ENCODE measurements around the gene PIGL.

Gene PIGL

GRCh38 chr17:16353317-16354174, 136.5 kb downstream of the PIGL start, which contains the start of gene CENPV:
CENPV (minus strand) TSS chr17:16353469; CDS start chr17:16353436, 33 bp downstream.
- DNase-seq (ENCODE audit: low spot score), result peak; percentile 51

DNA sequence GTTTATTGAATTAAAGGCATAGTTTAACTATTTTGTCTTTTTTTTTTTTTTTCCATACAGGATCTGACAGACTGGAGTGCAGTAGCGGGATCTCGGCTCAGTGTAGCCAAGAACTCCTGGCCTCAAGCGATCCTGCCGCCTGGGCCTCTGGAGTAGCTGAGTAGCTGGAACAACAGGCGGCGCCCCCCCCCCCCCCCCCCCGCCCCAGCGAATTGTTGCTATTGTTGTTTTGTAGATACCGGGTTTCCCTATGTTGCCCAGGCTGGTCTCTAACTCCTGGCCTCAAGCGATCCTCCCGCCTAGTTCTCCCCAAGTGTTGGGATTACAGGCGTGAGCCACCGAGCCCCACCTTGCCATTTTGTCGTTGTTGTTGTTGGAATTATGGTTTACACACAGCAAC, 137.6 kb downstream of the PIGL start:
- DNase-seq (ENCODE audit: low spot score), result no peak

- no peak for DNase-seq (ENCODE audit: low spot score)
Observed at GRCh38 chr17:16358394-16358793, 141.4 kb downstream of the PIGL start.

DNA sequence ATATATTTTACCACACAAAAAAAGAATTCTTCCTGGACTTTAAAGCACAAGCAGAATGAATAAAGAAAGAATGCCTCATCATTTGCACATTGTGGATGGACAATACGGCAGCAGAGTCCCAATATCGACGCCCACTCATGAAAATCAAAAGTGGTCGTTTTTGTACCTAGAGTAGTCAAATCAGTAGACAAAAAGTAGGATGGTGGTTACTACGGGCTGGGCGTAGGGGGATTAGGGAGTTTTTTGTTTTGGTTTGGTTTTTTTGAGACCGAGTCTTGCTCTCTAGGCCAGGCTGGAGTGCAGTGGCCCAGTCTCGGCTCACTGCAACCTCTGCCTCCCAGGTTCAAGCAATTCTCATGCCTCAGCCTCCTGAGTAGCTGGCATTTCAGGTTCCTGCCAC, 144.9 kb downstream of the PIGL start:
- DNase-seq (ENCODE audit: low spot score), result no peak

GRCh38 chr17:16363749-16364536, 146.9 kb downstream of the PIGL start:
- peak; percentile 83 for DNase-seq (ENCODE audit: low spot score)

DNA sequence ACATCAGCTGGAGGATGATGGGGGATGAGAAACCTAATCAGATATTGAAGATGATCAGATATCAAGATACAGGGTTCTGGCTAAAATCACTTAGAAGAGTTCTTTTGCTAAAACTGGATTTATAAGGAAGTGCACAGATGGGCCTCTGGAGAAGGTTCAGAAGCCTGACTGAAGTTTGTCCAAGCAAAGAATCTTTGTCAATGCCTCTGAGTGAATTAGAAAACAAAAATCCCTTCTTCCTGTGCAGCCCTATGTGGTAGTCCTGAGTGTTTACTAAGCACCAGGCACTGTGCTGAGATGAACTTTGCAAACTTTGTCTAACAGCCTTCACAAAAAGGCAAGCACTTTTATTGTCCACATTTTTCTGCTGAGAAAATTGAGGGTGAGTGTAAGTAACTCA, 147.6 kb downstream of the PIGL start:
- DNase-seq (ENCODE audit: low spot score), result no peak

GRCh38 chr17:16371742-16372141, 154.7 kb downstream of the PIGL start:
- no peak for DNase-seq (ENCODE audit: low spot score)

DNA sequence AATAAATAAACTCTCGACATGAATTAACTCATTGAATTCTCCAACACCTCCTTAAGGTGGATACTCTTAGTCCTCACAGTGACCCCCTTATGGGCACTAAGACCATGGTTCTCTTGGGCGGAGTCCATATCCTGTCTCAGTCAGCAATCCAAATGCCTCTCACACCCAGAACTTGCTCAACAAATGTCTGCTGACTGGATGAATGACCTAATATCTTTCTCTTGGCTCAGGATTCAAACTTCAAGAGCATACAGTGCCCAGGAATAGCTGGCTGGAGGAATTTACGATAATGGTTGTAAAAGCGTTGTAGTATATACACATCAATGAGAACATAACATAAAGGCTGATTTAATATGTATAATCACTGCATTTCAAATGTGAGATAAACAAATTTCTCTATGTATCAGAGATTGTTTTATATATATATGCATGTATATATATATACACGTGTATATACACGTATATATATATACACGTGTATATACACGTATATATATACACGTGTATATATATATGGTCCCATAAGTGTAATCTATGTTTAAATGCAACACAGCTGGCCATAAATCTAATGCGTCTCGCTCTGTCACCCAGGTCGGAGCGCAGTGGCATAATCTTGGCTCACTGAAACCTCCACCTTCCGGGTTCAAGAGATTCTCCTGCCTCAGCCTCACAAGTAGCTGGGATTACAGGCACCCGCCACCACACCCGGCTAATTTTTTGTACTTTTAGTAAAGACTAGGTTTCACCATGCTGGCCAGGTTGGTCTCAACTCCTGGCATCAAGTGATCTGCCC, 157.3 kb downstream of the PIGL start:
- DNase-seq (ENCODE audit: low spot score), result no peak

All from NAMALWA (cell line).